GM18517 (cell line): ENCODE data around the gene WWP2.
A peak's percentile ranks its signal among the peaks of the same experiment; 100 is the strongest.
"Not testable (repeated sequence)": the region's sequence is repeated elsewhere in the genome, so short reads cannot be mapped to it uniquely, and the experiment has no call there.

Source experiments
- ATAC-seq: cut with Tn5 transposase; IDR thresholded peaks from one replicate; pipeline ENCODE4 v1.9.1; 2021; ENCODE audit warnings: mild to moderate bottlenecking, moderate library complexity; ENCODE audit not compliant: unreplicated experiment

The WWP2 gene

DNA sequence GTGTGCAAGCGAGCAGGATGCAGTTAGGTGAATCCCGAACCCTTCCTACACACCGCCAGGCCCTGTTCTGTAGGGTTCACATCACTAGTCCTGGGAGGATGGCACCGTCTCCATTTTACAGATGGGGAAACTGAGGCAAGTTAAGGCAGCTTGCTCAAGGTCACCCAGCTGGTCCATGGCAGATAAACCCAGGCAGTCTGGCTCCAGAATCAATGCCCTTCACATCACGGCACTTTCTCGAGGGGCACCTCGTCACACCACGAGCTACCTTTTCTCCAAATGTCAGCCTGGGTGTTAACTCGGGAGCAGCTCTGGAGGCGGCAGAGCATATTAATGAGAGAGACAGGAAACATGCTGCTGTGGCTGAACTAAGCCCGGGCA is 16.9 kb upstream of the WWP2 start:
- no peak for ATAC-seq

GRCh38 chr16:69745959-69746358 is 16.2 kb upstream of the WWP2 start:
- no peak for ATAC-seq

DNA sequence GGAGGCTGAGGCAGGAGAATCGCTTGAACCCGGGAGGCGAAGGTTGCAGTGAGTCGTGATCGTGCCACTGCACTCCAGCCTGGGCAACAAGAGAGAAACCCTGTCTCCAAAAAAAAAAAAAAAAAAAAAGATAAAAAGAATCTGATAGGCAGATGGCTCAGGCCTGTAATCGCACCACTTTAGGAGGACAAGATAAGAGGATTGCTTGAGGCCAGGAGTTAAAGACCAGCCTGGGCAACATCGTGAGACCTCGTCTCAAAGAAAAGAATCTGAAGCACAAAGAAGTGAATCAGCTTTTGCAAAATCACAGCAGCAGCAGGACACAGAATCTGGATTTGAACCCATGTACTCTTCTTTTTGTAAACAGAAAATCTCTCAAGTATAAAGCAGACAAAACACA is 15.0 kb upstream of the WWP2 start:
- ATAC-seq = no peak

DNA sequence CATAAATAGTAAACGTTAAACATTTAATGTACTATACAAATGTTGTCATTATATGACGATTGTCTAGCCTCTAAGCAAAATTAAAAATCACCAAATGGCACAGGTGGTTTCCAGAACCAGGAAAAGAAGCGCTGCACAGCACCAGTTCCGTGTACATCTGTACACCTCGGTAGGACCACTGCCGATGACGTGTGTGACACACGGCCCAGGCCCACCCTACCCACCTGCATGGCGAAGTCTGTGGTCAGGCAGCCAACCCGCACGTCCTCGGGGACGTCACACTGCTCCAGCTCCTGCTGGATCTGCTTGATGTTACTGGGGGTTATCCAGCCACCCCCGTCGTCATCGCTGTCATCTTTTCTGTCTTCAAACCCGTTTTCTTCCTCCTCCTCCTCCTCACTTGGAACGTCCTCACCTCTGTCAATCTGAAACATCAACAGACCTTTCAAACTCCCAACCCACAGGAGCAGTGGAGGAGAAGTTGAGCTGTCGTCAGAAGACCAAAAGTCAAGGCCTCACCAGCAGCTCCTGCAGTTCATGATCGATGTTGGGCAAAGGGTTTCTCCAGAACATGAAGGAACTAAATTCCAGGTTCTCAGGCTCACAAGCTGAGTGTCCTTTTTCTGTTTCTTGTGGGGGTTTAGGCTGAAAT is 13.3 kb upstream of the WWP2 start:
- ATAC-seq = no peak

DNA sequence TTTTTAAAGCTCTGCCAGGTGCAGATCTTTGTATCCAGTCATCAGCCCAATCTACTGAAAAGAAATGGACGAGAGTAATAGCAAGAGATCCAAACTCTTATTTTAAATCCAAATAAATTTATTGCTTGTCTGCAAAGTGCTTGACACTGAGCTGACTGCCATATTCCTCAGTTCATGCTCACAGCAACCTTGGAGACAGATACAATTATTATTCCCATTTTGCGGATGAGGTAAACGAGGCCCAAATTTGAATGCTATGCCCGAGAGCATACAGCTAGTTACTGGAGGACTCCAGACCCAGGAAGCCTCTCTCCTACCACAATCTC is 8.0 kb upstream of the WWP2 start:
- ATAC-seq = no peak

DNA sequence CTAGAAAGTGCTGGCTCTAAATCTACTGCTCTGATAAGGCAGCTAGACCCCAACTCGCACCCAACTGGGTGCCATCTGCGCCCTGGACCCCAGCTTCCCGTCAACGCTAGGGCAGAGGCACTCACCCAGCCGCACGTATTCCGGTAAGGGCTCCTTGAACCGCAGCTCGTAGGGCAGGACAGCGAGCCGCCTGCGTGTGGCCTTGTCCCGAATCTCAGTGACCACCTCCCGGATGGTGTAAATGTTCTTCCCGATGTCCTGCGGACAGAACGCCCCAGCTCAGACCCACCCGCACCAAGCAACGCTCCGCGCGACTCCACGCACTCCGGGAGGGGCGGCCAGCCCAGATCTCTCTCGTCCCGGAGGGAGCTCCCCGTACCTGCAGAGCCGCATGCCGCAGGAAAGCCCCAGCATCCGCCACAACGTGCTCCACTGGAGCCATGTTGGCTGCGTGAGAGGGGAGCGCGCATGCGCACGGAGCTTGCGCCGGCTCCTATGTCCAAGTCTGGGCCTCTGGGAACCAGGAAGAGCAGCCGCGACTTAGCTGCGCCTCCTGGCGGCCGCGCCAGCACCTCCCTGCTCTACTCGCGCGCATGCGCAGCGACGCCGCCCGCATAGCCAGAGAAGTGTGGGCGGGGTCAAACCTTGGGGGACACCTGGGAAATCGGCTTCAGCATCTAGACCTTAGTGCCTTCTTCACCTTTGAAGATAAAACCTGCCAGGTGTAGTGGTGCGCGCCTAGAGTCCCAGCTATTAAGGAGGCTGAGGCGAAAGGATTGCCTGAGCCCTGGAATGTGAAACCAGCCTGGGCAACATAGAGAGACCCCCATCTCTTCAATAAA is 7.4 kb upstream of the WWP2 start, which contains the start of gene NOB1:
Gene NOB1 (minus strand): TSS at position 458 of the 842 bp plus-strand sequence. CDS start 16 bp downstream, at position 442.
- ATAC-seq = peak; percentile 90

GRCh38 chr16:69756705-69757104 is 5.4 kb upstream of the WWP2 start:
- ATAC-seq = no peak

DNA sequence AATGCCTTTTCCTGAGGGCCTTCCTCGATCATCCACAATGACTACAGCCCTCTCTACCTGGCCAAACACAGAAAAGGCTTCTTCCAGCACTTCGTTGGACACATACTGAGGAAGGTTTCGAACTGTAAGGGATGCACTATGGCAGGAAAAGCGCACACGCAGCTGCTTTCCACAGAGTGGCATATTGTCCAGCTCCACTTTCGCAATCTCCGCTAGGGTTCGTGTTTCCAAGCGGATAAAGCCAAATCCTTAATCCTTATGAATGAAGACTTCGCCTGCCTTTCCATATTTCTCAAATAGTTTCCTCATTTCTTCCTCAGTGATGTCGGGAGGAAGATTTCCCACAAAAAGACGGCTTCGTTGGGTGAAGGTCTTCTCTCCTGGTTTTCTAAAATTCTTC is 4.8 kb upstream of the WWP2 start:
- not testable (repeated sequence) for ATAC-seq

- ATAC-seq = no peak
Observed at GRCh38 chr16:69762814-69763598, 874 bp downstream of the WWP2 start.

GRCh38 chr16:69763599-69763942 is 1.4 kb downstream of the WWP2 start:
- ATAC-seq = no peak

- no peak for ATAC-seq
Observed at GRCh38 chr16:69767459-69768229, 5.5 kb downstream of the WWP2 start.

GRCh38 chr16:69768666-69769065 is 6.5 kb downstream of the WWP2 start:
- ATAC-seq = no peak

DNA sequence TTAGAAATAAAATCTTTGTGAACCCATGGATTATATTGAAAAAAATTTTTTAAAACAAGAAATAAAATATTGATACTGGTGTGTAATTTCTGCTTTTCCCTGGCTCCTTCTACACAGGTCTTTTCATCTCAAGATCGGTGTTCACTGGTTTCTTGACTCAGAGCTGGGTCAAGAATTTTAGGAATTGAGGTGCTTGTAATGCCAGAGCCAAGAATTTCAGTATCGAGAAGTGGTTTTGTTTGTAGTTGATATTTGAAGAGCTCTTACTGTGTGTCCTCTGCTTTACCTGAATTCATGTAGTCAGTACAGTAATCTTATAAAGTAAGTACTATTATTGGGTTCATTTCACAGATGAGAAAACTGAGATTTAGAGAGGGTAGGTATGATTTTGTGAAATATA is 7.3 kb downstream of the WWP2 start:
- no peak for ATAC-seq

DNA sequence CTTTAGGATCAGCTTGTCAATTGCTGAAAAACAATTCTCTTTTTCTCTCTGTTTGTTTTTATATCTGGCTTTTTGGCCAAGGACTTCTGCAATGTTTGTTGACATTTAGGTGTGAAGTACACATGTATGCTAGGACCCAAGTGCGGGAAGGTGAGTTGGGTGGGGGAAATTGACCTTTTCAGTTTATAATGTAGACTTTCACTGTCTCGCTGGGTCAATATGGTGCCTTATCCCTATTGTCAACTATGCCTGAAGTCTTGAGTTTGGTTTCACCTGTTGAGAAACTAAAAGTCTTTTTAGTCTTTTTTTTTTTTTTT is 9.5 kb downstream of the WWP2 start:
- no peak for ATAC-seq

GRCh38 chr16:69773260-69773947 is 11.3 kb downstream of the WWP2 start:
- ATAC-seq = no peak

- ATAC-seq = no peak
Observed at GRCh38 chr16:69775563-69775962, 13.4 kb downstream of the WWP2 start.

DNA sequence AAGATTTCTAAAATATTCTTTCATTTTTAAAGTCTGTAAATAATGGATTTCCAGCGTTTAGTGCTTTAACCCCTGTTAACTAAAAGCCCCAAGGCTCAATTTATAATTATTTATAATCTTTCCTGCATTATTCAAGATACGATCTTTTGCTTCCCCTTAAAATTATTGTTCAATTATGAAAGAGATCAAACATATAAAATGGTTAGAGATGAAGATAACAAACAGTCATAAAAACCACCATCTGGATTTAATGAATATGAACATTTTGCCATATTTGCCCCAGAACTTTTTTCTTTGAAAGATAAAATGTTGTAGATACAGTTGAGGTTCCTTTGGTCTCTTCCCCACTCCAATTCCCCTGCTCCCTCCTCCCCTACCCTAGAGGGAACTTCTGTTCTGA is 17.6 kb downstream of the WWP2 start:
- no peak for ATAC-seq

- no peak for ATAC-seq
Observed at GRCh38 chr16:69781118-69781517, 19.0 kb downstream of the WWP2 start.

GRCh38 chr16:69784586-69784985 is 22.5 kb downstream of the WWP2 start:
- no peak for ATAC-seq

GRCh38 chr16:69787883-69788282 is 25.8 kb downstream of the WWP2 start:
- no peak for ATAC-seq

GRCh38 chr16:69791391-69791847 is 29.3 kb downstream of the WWP2 start:
- ATAC-seq = not testable (repeated sequence)
